ENCODE results near the gene HMGN1.

Gene HMGN1

DNA sequence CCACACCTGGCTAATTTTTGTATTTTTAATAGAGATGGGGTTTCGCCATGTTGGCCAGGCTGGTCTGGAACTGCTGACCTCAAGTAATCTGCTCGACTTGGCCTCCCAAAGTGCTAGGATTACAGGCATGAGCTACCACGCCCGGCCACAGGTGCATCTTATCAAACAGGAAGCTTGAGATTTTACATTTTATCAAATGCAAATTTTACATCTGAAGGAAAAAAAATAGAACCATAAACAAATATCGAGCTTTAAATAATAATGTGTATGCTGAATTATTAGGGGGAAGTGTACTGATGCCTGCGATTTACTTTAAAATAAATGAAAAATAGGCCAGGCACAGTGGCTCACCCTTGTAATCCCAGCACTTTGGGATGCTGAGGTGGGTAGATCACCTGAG is 18.9 kb downstream of the HMGN1 start:
- no peak for DNase-seq (ENCODE audit: low read depth)

- no peak for DNase-seq (ENCODE audit: low read depth)
Observed at GRCh38 chr21:39327727-39328126, 21.2 kb downstream of the HMGN1 start.

- no peak for DNase-seq (ENCODE audit: low read depth)
Observed at GRCh38 chr21:39326607-39327307, 22.1 kb downstream of the HMGN1 start.

DNA sequence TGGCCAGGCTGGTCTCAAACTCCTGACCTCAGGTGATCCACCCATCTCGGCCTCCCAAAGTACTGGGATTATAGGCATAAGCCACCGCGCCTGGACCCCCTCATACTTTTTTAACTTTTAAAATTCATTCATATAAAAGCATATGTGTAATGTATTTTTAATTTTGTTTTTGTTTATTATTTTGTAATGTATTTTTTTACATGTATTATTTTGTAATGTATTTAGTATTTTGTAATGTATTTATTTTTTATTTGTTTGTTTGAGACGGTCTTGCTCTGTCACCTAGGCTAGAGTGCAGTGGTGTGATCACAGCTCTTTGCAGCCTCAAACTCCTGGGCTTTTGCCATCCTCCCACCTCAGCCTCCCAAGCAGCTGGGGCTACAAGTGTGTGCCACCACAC is 23.4 kb downstream of the HMGN1 start:
- no peak for DNase-seq (ENCODE audit: low read depth)

DNA sequence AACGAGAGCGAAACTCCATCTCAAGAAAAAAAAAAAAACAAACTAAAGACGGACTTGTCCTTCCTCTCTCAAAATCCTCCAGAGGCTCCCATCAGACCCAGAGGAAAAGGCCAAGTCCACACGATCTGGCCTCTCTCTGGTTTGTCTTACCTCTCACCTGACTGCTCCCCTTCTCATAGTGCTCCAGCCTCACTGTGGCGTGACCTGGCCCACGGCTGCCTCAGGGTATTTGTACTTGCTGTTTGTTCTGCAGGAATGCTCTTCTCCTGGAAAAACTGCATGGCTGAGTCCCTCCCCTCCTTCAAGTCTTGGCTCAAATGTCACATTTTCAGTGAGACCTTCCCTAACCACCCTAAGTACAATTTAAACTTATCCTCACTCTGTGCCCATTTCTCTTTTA is 27.5 kb downstream of the HMGN1 start:
- DNase-seq (ENCODE audit: low read depth): no peak

DNA sequence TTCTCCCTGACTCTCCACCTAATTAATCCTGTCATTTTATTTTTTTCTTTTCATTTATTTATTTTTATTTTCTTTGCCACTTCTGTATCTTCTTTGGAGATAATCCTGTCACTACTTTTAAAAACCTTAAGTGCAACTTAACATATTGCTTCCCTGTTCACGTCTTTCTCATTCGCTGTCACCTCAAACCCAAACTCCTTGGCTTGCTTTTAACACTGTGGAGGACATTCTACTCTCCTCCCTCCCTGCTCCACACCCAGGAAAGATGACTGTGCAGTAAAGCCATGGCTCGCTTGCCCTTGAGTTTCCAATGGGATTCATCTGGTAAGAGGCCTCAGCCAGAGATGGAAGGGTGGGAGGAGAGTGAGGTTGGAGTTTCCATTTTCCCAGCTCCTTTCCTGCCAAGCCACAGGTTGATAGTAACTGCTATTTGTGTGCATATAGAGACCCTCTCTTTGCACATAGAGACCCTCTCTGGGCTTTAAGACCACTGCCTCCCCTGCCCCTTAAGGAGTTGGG is 29.0 kb downstream of the HMGN1 start:
- DNase-seq (ENCODE audit: low read depth): no peak

DNA sequence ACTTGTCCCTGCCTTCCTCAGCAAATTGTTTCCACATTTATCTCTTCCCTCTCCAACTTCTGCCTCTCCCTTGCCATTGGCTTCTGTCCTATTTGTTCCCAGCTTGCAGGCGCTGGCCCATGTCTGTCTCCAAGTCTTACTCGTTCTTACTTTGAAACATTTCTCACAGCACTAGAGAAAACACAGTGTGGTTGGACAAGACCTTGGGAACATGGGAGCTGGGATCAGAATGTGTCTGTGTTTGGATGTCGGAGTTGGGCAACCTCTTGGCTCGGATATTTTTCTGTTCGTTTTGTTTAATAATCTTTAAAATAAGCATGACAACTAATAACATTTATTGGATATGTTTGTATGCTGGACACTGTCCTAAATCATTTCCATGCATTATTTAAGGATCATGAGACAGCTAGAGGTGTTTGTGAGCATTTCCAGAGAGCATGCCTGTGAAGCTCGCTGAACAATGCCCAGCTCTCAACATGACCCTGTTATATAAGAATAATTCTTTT is 29.6 kb downstream of the HMGN1 start:
- DNase-seq (ENCODE audit: low read depth): no peak

GRCh38 chr21:39318091-39318959 is 30.6 kb downstream of the HMGN1 start:
- DNase-seq (ENCODE audit: low read depth): no peak

GRCh38 chr21:39317134-39318090 is 31.5 kb downstream of the HMGN1 start:
- no peak for DNase-seq (ENCODE audit: low read depth)

- no peak for DNase-seq (ENCODE audit: low read depth)
Observed at GRCh38 chr21:39316729-39317128, 32.2 kb downstream of the HMGN1 start.

- DNase-seq (ENCODE audit: low read depth): no peak
Observed at GRCh38 chr21:39315603-39316445, 33.1 kb downstream of the HMGN1 start.

GRCh38 chr21:39314143-39315027 is 34.5 kb downstream of the HMGN1 start:
- DNase-seq (ENCODE audit: low read depth): no peak

DNA sequence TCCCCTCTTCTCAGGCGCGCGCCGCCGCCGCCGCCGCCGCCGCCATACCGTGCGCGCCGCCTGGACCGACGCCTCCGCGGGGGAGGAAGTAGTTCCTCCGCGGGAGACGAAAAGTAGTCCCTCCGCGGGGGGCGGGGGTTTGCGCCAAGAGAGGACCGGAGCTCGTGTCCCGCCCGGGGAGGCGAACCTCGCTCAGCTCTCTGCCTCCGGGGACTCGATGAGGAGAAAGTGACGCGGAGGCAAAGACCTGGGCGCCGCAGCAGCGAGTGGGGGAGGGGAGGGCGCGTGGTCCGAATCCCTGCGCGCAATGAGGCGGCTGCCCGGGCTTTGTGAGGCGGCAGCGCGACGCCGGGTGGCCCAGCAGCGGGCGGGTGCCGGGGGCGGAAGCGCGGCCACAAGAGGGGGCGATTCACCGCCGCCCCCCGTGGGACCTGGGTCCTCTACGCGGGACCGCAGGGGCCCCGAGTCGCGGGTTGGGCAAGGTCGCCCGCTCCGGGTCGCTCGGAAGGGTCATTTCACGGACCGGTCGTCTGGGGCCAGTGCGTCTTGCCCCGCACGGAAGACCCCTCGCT is 35.2 kb downstream of the HMGN1 start, which contains the start of gene BRWD1:
TSS of gene BRWD1 (minus strand) at position 62 of the 572 bp plus-strand sequence. CDS start 141 bp downstream, outside the sequence.
- DNase-seq (ENCODE audit: low read depth): peak; percentile 88

DNA sequence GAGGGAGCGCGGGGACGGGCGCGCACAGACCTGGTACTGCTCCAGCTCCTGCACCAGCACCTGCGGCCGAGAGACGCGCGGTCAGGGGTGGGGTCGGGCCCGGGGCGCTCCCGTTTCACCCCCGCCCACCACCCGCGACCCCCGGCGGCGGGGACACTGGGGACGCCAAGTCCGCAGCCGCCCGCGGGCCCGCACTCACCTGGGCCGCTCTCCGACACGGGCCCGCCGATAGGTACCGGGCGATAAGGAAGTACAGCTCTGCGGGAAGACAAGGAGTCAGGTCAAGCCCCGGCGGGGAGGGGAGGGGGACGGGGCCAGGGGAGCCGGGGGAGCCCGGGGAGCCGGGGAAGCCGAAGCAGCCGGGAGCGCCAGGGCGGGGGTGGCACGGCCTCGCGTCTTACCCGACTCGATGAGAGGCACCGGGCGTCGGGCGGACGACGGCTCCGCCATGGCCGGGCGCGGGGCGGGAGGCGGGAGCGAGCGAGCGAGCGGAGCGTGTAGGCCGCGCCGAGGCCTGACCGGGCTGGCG is 35.8 kb downstream of the HMGN1 start:
- DNase-seq (ENCODE audit: low read depth): no peak

DNA sequence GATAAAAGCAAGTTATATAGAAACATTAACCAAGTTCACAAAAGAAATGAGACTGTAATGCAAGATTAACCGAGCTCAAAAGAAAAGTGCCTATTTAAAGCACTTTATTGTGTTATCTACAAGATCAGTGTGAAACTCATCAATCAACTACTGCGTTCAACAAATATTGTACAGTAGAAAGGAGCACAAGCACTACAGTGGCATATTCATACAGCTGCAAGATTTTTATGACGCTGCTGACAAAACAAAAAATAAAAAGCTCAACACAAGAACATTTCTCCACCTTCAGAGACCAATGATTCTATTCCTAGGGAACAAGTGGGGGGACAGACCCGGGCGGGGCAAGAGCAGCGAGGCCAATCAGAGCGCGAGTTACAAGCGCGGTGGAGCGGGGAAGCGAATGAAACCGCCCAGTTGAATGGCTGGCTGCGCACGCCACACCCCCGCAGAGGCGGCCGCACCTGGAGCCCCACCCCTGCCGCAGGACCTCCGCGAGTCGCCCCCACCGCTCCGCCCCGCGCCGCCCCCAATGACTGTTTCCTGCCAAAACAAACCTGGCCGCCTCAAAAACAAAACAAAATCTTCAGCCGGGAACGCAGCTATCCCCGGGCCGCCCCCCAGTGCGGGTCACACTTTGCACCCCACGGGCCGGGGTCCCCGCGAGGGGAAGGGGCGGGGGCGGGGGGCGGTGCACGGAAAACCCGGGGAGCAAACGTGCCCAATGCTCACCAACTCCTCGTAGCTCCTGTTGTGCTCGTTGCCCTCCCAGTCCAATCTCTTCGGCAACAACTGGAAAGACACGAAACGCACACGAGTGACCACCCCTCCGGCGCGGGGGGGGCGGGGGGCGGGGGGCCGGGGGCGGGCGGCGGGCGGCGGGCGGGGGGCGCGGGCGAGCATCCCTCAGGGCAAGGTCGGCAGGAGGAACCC is 36.5 kb downstream of the HMGN1 start:
- peak; percentile 85 for DNase-seq (ENCODE audit: low read depth)

DNA sequence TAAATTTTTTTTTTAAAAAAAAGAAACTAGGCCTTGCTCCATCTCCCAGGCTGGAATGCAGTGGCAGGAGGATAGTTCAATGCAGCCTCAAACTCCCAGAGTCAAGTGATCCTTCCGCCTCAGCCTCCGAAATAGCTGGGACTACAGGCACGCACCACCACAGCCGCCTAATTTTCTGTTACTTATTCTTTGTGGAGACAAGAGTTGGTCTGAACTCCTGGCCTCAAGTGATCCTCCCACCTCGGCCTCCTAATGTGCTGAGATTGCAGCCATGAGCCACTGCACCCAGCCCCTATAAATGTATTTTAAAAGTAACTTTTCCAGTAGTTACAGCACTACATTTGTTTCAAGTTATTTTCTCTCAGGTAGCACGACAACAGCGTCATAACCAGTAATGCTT is 37.7 kb downstream of the HMGN1 start:
- DNase-seq (ENCODE audit: low read depth): no peak

DNA sequence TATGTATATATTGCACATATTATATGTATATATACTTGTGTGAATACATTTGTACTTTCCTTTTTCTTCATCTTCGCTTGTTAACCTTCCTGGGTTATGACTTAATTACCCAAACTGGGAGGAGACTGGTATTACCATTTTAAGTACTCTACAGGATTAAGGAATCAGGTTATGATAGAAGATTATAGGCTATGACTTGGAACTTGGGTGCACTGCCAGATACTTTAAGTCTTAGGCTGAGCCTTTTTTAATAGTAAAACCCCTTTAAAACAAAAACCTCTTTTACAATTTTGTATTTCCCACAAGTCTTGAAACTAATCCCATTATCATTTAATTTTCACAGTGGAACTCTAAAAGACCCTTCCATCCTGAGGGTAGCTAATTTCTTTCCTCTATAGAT is 41.4 kb downstream of the HMGN1 start:
- DNase-seq (ENCODE audit: low read depth): no peak

DNA sequence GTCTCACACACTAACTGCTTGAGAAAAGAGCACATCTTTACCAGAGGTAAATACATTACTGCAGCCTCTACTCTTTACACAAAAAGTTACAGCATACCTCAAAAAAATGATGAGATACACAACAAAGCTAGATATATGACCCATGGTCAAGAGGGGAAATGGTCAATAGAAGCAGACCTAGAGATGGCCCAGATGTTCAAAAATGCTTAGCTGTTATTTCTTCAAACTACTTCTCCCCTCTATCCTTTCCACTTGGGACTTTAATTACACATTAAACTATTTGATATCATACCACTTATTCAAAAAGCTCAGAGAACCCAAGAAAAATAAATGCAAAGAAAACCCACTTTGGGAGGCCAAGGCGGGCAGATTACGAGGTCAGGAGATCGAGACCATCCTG is 48.3 kb downstream of the HMGN1 start:
- DNase-seq (ENCODE audit: low read depth): no peak

All from CMK (cell line).